ENCODE data around the gene SEC63. TPM values are rescaled to one million over a fixed set of nuclear protein-coding genes. Genes with fewer than 3 reads are reported as not detected.

SEC63 gene
- total and polyA plus RNA-seq, 2 of the 4 experiments (the other 2 are of a cell fraction) = 8.6 to 22.4 TPM

DNA sequence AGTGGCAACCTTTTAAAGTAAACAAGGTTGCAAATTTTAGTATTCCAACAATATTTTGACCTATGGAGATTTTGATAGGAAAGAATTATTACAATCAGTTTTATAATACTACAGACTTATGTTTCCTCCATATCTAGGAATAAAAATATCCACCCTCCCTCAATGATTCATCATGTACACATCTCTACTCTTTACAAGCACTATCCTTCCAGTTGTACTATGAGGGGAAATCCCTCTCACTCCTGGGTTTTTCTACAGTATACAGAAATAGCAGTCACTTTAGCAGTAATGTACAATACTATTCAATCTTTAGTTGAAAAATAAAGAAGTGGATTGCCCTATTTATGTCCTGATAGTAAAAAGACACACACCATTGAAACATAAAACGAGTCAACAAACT is 87.6 kb downstream of the SEC63 start:
- DNase-seq (peak; percentile 80), ATAC-seq (ENCODE audit: low read depth) (peak; percentile 65)
- H3K14ac ChIP-seq (replicated peaks; ENCODE audit: low read depth, low read length) = no peak overlapping the region
- no peak overlapping the region for H4K91ac ChIP-seq (ENCODE audit: insufficient read depth, low read depth, low read length)
- dilution Hi-C loops (cut with HindIII; ENCODE audit: low sequenced_read_pairs, unreplicated experiment) = no loop called here
- H3K4me2 ChIP-seq (ENCODE audit: low read depth, low read length) = no peak overlapping the region
- no peaks in the 10 kb centered on the region for H3K9me3 ChIP-seq (ENCODE audit: control insufficient read depth, insufficient read depth, low read length)
- no CpG with 5 or more reads among the region's 1 CpG for WGBS, 2 experiments (ENCODE audit: extremely low coverage in 2 of 2, insufficient read length in 1 of 2)
- no peak overlapping the region for H2AK5ac ChIP-seq (ENCODE audit: low read depth, low read length)
- H3K4me1 ChIP-seq (ENCODE audit: control insufficient read depth, insufficient read depth, low read length) = peaks cover 3% of the 10 kb centered on the region; the same call in 1 of the 2 replicates
- H4K8ac ChIP-seq (ENCODE audit: low read depth in 2 of 2, low read length in 2 of 2) = no peak overlapping the region
- no peak overlapping the region for H4K5ac ChIP-seq (ENCODE audit: low read depth, low read length)
- no peak overlapping the region for H3K4ac ChIP-seq (ENCODE audit: low read depth, low read length)
- in situ Hi-C loops (cut with MboI; ENCODE audit: low sequenced_read_pairs) = no loop called here
- H2AK9ac ChIP-seq (replicated peaks; ENCODE audit: low read depth, low read length, poor library complexity) = no peak overlapping the region
- no peak overlapping the region for H3K23ac ChIP-seq (ENCODE audit: low read depth, low read length)
- peaks cover 17% of the 10 kb centered on the region for H3K36me3 ChIP-seq (ENCODE audit: control insufficient read depth, insufficient read depth, low read length)
- no peak overlapping the region for H2AFZ ChIP-seq (replicated peaks; ENCODE audit: low read length, poor library complexity)
- H2BK120ac ChIP-seq (ENCODE audit: low read depth, low read length) = no peak overlapping the region
- no peak overlapping the region for H3K56ac ChIP-seq (ENCODE audit: extremely low read depth, insufficient read depth, low read length)
- CTCF ChIA-PET = no interaction called here
- H2BK20ac ChIP-seq (ENCODE audit: low read depth, low read length) = no peak overlapping the region
- BruUV-seq (replicated peaks) = no TSS peak
- TF ChIP-seq FOS (IDR thresholded peaks at IDR 0.05; ENCODE audit: low read depth, low read length) (no peak), MXI1 (IDR thresholded peaks at IDR 0.05; ENCODE audit: borderline replicate concordance, low read depth, low read length) (no peak), CHD1 (IDR thresholded peaks at IDR 0.05; ENCODE audit: low read depth, low read length) (no peak), RCOR1 (IDR thresholded peaks at IDR 0.05; ENCODE audit: insufficient replicate concordance, low read length) (no peak), MAFK (IDR thresholded peaks at IDR 0.05; ENCODE audit: low read depth, low read length) (no peak), SMC3 (IDR thresholded peaks at IDR 0.05; ENCODE audit: low read depth, low read length) (no peak), MAZ (IDR thresholded peaks at IDR 0.05; ENCODE audit: borderline replicate concordance, low read depth, low read length) (no peak), RFX5 (IDR thresholded peaks at IDR 0.05; ENCODE audit: low read depth, low read length) (no peak), NFE2L2 (IDR thresholded peaks at IDR 0.05; ENCODE audit: low read depth, low read length) (no peak), POLR2A (IDR thresholded peaks at IDR 0.05; ENCODE audit: low read depth, low read length) (no peak), CEBPB (IDR thresholded peaks at IDR 0.05; ENCODE audit: low read depth, low read length) (no peak)
- TF ChIP-seq, protein P1, sequence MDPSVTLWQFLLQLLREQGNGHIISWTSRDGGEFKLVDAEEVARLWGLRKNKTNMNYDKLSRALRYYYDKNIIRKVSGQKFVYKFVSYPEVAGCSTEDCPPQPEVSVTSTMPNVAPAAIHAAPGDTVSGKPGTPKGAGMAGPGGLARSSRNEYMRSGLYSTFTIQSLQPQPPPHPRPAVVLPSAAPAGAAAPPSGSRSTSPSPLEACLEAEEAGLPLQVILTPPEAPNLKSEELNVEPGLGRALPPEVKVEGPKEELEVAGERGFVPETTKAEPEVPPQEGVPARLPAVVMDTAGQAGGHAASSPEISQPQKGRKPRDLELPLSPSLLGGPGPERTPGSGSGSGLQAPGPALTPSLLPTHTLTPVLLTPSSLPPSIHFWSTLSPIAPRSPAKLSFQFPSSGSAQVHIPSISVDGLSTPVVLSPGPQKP (IDR thresholded peaks at IDR 0.05; ENCODE audit: borderline replicate concordance, low read depth, low read length) = no peak
- POLR2A ChIA-PET (ENCODE audit: unreplicated experiment) = no interaction called here
- no peak overlapping the region for H3K27ac ChIP-seq (ENCODE audit: insufficient read depth, low read length)
- H4K20me1 ChIP-seq (ENCODE audit: insufficient read depth, low read length) = peaks cover 5% of the 10 kb centered on the region
- peaks cover 0 to 15% of the 10 kb centered on the region in 2 experiments; a peak in 3 of 4 replicates for H3K79me1 ChIP-seq (ENCODE audit: low read depth in 1 of 2, low read length in 2 of 2)
- no peak overlapping the region for H3K4me3 ChIP-seq (ENCODE audit: insufficient read depth, low read depth, low read length)
- no peak overlapping the region for H3K18ac ChIP-seq (ENCODE audit: low read depth, low read length)
- H3K9ac ChIP-seq (ENCODE audit: low read depth, low read length) = no peak overlapping the region
- peaks cover 8% of the 10 kb centered on the region; the same call in 1 of the 2 replicates for H3K9me1 ChIP-seq (ENCODE audit: insufficient read depth, low read length)
- no peak overlapping the region for H2BK15ac ChIP-seq (ENCODE audit: low read depth, low read length)
- H2BK5ac ChIP-seq (ENCODE audit: low read depth, low read length, poor library complexity, severe bottlenecking) = no peak overlapping the region
- intact Hi-C loops (cut with micrococcal nuclease) = no loop called here
- no peaks in the 10 kb centered on the region for H3K27me3 ChIP-seq (ENCODE audit: control insufficient read depth, insufficient read depth, low read length)
